ENCODE measurements around the gene CACNB1.
"Not testable (repeated sequence)": the region's sequence is repeated elsewhere in the genome, so short reads cannot be mapped to it uniquely, and the experiment has no call there.

CACNB1 gene

DNA sequence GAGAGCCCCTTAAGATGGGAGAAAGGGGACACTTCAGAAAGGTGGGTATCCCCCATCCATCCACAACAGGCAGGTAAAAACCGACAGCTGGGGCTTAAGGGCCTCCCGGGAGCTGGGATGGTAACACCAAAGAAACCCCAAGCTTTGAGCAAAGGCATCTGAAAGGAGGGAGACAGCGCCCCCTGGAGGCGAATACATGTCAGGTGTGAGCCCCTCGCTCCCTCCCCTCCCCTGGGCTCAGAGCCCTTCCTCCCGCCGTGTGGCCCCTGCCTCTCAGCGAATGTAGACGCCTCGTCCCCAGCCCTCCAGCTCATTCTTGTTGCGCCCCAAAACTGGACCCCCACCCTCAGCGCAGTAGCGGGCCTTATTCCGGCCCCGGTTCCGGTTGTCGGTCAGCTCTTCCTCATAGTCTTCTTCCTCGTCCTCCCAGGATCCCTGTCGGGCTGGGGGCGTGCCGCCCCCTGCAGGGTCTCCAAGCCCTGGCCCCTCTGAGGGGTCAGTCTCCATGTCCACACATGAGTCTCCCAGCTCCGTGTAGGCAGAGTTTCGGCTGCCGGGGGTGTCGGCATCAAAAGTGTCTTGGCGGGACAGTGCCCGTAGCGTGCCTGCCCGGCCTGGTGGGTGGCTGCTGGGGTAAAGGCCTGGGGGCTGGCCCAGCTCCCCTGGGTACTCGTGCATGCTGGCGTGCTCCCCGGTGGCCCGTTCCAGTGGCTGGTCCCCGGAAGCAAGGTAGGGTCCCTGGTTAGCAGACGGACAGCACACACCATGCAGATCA is 22.4 kb downstream of the CACNB1 start:
- DNase-seq (ENCODE audit: low spot score), result no peak

DNA sequence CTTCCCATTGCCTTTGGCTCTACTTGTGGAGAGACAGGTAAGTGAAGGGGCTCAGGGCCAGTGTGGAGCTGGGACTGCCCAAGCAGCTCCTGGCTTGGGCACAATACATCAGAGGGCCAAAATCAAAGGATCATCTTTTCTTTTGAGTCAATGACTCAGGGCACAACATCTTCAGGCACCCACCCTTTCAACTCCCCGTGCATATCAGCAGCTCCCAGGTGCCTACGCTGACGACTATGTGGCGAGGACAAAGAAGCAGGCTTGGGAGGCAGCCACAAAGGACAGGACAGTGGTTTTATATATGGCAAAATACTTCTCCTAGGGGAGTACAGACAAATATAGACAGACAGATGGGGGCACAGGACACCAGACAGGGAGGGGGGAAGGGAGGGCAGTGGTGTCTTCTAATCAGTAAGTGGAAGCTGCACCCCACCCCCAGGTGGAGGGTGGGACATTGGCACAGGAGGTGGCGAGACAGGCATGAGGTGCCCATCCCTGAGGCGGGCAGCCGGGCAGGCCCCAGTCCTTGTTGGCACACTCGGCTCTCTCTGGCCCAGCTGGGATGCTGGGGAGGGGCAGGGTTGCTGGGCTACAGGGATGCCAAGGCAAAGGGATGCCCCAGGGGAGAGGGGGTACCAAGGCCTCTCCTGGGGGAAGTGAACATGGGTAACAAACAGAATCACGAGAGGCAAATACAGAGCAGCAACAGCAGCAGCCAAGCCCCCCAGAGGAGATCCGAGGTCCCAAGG is 23.8 kb downstream of the CACNB1 start:
- DNase-seq (ENCODE audit: low spot score), result no peak

DNA sequence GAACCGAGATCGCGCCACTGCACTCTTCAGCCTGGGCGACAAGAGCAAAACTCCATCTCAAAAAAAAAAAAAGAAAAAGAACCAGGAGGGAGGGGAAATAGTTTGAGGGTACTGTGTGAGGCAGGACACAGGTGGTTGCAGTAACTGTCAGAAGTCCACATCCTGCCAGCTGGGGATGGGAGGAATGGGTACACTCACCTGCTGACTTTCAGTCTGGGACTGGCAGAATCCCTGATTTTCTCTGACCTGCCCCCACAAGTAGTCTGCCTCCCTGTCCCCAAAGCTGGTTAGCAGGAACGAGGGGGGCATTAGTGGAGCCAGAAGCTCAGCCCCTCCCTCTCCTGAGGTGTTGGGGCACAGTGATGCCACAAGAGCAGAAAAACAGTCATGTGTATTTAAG is 24.4 kb downstream of the CACNB1 start:
- DNase-seq (ENCODE audit: low spot score), result no peak

DNA sequence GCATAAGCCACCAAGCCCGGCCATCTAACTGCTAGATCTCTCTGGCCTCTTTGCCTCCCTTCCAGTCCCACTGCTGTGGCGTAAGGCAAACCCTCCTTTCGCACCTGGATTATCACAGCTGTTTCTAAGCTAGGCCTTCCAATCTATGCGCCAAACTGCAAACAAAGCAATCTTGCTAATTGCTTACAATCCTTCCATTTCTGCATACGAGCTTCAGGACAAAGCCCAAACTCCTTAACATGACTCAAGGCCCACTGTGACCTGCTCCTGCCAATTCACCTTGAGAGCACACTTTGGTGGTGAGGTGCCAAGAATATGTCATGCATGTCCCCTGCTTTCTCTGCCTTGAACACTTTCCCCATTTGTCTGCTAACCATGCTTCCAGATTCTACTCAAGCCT is 25.5 kb downstream of the CACNB1 start:
- no peak for DNase-seq (ENCODE audit: low spot score)

DNA sequence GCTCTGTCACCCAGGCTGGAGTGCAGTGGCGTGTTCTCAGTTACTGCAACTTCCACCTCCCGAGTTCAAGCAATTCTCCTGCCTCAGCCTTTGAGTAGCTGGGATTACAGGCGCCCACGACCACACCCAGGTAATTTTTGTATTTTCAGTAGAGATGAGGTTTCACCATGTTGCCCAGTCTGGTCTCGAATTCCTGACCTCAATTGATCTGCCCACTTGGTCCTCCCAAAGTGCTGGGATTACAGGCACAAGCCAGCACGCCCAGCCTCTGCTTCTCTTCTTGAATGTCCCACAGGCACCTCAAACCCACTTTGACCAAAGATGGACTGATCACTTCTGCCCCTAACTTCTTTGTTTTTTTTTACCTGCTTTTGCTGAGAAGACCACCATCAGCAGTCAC is 26.9 kb downstream of the CACNB1 start:
- DNase-seq (ENCODE audit: low spot score), result no peak

DNA sequence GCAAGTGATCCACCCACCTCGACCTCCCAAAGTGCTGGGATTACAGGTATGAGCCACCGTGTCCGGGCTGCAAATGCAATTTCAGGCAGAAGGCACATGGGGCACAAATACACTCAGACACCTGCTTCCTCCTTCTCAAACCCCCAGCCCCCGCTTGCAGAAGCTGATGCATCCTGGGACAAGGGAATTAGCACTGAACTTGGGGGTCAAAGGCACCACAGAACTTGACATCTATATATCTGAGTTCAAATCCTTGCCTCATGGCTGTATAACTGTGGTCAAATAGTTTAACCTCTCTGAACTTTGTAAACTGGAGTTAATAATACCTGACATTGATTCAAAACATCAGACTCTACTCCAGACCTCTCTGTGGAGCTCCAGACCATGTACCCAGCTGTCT is 27.4 kb downstream of the CACNB1 start:
- DNase-seq (ENCODE audit: low spot score), result no peak

DNA sequence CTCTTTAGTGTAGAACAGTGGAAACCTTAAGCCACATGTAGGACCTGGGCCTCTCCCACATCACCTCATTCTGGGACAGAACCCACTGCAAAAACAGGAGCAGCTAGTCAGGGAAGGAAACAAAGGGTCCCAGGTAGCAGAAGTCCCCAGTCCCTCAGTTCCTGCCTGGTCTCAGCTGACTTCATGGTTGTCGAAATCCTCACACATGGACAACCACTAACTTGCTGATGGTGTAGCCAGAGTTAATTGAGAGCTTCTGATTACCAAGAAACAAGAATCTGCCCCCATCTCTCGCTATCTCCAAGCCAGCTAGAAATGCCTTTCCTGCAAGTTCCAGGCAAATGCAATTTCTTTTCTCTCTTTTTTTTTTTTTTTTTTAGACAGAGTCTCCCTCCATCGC is 28.0 kb downstream of the CACNB1 start:
- no peak for DNase-seq (ENCODE audit: low spot score)

DNA sequence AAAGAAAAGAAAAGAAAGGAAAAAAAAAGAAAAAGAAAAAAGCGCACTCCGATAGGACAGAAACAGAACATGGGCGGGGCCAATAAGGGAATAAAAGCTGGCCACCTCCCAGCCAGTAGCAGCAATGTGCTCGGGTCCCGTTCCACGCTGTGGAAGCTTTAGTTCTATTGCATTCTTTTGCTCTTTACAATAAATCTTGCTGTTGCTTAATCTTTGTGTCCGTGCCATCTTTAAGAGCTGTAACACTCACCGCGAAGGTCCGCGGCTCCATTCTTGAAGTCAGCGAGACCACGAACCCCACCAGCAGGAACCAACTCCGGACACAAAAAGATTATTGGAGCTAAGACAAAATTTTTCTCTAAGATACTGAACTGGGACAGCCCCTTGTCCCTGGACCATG is 28.4 kb downstream of the CACNB1 start:
- no peak for DNase-seq (ENCODE audit: low spot score)

DNA sequence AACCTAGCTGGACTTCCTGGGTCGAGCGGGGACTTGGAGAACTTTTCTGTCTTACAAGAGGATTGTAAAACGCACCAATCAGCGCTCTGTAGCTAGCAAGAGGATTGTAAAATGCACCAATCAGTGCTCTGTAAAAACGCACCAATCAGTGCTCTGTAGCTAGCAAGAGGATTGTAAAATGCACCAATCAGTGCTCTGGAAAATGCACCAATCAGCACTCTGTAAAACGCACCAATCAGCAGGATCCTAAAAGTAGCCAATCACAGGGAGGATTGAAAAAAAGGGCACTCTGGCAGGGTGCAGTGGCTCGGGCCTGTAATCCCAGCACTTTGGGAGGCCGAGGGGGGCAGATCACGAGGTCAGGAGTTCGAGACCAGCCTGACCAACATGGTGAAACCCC is 29.0 kb downstream of the CACNB1 start:
- not testable (repeated sequence) for DNase-seq (ENCODE audit: low spot score)

DNA sequence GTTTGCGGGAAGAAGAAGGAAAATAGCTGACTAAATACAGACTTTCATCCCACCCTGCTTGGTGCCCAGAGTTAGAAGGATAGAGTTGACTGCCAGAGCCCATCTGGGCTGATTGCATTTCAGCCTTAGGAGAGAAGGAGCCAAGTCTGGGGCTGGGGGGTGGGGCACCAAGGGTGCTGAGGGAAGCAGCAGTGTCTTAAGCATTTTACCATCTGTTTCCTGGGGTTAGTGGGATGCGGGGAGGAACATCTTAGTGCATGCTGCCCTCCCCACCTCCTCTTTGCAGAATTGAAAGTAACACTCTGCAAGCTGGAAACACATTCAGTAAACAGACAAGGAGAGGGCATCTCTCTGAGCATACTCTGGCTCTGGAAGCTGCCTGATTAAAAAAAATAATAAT is 30.0 kb downstream of the CACNB1 start:
- DNase-seq (ENCODE audit: low spot score), result no peak

DNA sequence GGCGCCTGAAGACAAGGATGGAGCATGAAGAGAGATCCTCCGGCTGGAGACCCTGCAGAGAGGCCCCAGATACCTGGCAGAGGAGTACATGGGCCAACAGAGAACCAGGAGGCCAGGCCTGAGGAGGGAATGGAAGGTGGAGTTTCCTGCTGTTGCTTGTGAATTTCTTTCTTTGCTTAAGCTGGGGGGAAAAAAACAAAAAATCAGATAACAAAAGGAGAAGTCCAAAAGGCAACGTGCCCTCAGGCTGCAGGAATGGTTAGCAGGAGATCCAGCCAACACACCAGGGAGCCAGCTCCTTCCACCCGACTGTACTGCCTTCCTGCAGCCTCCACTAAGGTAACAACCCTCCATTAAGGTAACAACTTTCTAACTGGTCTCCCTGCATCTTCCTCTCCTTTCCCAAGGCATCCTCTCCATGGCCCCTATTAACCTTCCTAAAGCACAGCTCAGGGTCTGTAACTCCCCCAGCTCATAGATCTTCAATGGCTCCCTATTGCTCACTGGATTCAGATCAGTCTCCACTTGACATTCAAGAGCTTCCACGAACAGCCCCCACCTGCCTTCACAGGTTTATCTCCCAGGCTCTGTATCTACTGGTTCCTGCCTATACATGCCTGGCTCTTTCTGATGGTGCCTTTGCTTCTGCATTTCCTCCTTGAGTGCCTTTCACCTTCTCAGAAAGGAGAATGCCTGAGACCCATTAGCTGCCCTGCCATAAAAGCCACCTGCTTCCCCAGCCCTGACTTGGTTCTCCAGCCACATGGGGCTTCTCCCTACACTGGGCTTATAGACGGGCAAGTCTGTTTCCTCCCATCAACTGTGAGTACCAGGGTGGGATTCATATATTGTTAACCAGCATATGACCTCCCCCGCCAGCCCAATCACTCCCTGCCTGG is 30.8 kb downstream of the CACNB1 start:
- no peak for DNase-seq (ENCODE audit: low spot score)

DNA sequence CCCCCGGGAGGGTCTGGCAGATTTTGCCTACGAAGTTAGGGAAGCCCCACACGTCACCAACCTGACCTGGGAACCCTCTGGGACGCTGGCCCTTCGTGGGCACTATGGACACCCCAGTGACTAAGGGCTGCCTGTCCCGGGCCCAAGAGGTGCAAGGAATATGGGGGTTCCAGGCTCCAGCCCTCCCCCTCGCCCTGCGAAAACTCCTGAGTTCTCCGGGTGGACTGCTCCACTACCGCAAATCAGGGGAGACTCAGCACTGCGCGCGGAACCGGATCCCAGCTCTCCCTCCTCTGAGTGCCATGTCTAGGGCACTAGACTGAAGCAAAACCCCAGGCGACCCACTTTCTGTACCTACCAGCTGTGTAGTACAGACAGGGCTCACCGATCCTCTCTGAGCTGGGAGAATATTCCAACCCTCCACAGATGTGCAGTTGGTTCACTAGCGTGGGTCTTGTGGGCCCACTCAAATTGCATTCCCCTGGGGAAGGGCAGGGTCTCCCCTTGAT is 31.6 kb downstream of the CACNB1 start, which contains the start of gene ARL5C:
TSS of gene ARL5C (minus strand) at position 321 of the 509 bp plus-strand sequence. CDS start 401 bp downstream, outside the sequence.
- no peak for DNase-seq (ENCODE audit: low spot score)

DNA sequence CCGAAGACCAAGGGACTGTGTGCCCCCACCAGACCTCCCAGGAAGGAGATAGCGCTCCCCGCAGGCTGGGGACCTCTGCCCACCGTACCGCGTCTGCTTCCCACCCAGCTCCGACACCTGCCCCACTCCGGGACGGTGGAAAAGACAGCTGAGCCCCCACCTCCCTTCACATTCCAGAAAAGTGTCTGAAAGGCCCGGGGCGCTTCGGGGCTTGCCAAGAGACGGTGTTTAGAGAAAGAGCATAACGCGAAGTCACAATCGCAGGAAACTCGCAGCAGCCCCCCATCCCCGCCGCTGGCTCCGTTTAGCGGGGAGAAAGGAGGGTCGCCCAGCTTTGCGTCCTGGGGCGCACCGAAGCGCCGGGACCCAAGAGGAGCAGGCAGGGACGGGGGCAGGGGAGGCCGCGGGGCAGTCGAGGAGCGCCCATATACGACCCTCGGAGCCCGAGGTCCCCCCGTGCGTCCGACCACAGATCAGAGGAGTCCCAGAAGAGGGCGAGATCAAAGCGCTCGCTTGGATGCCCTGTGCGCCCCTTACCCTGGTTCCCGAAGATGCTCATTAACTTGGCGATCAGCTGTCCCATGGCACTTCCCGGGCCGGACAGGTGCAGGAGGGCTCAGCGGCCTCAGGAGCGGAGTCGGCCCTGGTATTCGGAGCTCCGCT is 32.2 kb downstream of the CACNB1 start:
- no peak for DNase-seq (ENCODE audit: low spot score)

DNA sequence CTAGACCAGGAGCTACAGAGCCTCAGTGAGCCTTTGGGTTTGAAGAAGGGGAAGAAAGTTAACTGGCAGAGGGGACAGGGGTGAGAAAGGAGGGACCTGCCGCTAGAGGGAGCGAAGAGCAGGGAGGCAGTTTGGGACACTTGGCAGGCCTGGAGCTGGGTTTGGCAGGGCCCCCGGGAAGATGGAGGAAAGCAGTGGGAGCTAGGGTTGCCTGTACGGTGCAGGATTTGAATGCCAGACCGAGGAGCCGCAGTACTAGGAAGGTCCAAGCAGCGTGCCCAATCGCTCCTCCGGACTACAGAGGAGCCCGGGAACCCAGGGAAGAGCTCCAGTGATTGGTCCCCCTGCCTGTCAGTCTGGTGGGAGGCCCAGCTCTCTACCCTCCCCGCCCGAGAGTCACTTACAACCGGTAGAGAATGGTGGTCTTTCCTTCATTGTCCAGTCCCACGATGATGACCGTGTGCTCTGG is 32.8 kb downstream of the CACNB1 start:
- DNase-seq (ENCODE audit: low spot score), result peak; percentile 90

DNA sequence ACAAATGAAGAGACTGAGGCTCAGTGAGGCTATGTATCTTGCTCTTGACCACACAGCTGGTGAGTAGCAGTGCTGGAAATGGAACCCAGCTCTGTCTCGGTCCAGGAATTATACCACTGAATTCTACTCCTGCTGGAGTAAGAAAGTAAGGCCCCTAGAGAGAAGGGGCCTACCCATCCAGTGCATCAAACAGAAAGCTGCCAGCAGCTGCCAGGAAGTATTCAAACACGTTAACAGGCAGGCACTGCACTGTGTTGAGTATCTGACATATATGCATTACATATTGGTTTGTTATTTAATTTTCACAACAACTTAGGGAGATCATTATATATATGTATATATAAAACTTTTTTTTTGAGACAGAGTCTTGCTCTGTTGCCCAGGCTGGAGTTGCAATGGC is 35.5 kb downstream of the CACNB1 start:
- no peak for DNase-seq (ENCODE audit: low spot score)

DNA sequence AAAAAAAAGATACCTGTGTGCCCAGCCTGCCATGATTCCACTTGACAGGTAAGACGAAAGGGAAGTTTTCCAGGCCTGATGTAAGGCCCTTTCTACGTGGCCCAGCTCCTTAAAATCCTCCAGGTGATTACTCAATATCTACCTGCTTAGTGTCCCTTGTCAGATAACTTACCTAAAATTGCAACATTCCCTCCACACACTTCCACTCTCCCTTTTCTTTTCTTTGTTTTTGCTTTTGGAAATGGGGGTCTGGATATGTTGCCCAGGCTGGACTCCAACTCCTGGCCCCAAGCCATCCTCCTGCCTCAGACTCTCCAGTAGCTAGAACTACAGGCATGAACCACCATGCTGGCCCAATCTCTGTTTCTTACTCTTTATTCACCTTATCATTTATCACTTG is 38.8 kb downstream of the CACNB1 start:
- no peak for DNase-seq (ENCODE audit: low spot score)

DNA sequence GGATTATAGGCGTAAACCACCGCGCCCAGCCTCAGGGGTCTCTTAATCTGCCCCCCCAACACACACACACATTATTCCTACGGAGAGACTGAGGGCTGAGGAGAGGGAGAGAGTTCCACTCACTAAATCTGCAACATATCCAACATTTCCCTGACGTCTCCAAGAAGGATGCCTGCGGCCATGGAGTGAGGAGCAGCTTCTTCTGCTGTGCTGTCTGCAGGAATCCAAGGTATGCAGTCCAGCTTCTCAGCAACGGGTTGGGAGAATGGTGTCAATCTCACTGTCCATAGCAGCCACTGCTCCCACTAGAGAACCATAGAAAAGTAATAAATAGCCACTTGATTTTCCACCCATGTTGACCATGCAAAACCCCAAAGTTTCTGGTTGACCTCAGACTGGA is 41.0 kb downstream of the CACNB1 start:
- no peak for DNase-seq (ENCODE audit: low spot score)

DNA sequence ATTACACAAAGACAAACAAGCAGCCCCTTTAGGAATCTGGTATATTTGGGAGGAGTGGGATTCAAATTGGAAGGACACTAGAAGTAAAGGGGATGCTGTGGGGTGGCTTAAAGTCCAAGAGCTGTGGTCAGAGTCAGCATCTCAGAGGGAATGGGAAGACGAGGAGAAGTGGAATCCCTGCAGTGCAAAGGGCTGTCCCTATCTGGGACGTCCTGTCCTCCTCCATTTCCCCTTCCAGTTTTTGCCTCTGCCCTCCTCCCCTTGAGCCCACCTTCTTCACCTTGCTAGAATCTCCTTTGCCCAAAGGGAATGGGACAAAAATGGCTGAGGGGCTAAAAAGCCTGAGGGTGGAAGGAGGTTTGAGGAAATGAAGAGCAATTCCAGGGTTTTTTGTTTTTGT is 41.8 kb downstream of the CACNB1 start:
- DNase-seq (ENCODE audit: low spot score), result no peak

DNA sequence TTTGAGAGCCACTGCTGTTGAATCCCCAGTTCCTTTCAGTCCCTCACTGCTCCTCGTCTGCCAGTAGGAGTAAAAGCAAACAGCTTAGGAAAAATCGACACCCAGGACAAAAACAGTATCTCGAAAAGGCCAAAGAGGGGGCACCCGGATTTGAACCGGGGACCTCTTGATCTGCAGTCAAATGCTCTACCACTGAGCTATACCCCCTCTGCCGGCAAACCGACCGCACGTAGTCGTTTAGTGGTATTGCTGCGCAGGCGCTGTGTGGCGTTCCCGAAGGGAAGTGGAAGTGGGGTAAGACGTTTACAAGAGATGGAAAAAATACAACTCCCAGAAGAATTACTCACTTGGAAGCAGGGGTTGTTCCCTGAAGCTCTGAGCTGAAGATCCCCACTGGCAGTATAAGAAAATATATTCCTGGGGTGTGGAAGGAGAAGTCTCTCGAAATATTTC is 43.8 kb downstream of the CACNB1 start:
- peak; percentile 98 for DNase-seq (ENCODE audit: low spot score)

DNA sequence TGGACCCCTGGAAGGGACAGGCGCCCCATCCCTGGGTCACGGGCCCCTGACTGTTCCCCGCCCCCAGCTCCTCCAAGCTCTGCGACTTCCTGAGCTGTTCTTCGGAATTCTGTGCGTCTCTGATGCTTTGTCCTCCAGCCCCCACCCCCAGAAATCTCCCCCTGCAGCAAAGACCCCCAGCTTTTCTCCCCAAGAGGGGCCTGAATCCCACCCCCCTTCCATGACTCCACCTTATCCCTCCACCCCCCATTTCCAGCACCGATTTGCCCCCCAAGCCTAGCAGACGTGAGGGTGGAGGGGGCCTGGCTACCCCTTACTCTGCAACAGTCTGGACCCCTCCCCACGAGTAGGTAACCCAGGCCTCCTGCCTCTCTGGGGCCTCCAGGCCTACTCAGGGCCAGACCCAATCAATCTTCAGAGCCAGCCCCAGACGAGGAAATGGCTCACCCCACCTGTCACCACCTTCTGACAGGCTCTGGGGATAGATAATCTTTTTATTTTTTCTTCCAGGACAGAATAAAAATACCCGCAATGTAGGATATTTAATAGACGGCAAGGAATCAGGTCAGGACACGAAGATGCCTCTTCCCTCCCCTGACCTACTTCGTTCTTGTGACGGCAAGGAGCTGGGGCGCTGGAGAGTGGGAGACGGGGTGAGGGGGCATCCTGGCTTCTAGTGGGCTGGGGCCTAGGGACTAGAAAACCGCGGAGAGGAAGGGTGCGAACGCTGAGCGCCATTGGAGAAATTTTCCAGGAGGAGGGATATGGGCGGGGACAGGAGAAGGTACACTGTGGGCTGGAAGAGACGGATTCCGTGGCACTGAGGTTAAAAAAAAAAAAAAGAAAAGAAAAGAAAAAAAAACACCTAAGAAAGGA is 45.3 kb downstream of the CACNB1 start:
- no peak for DNase-seq (ENCODE audit: low spot score)

Measured in left forelimb (tissue), 1 donor.